NK-92 (cell line): Measurements from ENCODE around the gene MTMR4.
"Not testable (repeated sequence)": the region's sequence is repeated elsewhere in the genome, so short reads cannot be mapped to it uniquely, and the experiment has no call there.

ENCODE experiments used
- DNase-seq: peaks from one replicate; lab custom pipeline; 2025; ENCODE audit not compliant: unreplicated experiment; lab: John Stamatoyannopoulos, UW

The MTMR4 gene

DNA sequence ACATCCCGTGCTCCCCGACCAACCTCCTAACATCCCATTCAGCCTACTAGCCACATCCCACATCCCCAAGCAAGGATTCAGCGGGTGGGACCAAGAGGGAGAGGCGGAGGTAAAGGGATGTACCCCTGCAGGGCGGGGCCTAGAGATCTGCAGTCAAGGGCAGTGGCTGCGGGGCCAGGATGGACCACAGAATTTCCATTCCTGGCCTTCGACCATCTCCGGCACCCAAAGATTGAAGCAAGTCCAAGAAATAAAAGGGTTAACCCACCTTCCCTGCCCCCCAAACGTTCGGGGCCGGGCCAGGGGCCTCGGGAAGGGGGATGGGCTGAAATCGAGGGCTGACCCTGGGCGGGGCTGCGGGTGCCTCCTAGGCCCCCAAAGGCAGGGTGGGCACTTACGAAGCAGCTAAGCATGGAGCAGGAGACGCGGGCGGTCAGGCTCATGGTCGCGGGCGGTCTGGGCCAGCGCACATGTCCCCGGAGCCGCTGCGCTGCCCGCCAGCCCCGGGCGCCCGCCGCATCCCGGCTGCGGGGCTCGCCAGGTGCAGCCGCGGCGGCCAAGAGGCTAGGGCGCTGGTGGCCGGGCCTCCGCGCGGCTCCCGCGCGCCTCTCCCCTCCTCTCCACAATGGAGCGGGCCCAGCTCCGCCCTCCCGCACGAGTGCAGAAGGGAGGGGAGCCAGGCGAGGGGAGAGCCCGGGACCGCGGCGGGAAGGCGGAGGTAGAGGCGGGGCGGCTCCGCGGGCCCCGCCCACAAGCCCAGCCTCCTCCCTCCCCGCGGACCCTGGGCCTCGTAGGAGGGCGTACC, at the start of gene MTMR4:
MTMR4 (minus strand) TSS at position 674 of the 805 bp plus-strand sequence; CDS start at position 443, 231 bp downstream.
- DNase-seq = no peak

DNA sequence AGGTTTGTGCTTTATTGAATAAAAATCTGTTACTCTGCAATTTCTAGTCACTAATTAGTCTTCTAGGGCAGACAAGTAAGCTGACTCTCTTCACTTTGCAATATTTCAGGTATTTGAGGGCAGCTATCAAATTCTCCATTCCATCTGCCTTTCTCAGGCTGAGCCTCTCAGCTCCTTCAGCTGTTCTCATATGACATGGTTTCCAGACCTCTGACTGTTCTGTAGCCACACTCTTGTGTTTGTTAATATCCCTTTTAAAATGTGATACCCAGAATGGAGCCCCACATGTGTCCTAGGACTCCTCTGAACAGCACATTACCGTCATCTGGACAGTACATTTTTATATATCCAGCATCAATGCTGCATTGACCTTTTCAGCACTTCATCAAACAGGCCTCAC, 46.1 kb upstream of the MTMR4 start:
- no peak for DNase-seq

DNA sequence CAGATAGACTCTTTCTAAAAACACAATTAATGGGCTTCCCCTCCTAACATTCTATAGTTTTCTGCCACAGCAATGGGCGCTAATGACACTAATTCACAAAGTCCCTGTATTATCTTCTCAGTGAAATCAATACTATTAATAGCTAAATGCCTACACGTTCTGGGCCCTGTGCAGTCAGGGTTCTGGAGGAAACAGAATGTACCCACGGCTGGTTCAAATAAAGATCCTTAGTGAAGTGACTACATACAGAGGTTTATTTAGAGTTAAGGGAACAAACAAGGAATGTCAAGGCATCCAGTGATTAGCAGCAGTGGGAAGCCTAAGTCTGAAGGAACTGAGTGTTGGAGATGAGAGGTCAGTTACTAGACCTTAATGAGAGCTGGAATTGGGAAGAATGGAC, 43.5 kb upstream of the MTMR4 start:
- DNase-seq = no peak

DNA sequence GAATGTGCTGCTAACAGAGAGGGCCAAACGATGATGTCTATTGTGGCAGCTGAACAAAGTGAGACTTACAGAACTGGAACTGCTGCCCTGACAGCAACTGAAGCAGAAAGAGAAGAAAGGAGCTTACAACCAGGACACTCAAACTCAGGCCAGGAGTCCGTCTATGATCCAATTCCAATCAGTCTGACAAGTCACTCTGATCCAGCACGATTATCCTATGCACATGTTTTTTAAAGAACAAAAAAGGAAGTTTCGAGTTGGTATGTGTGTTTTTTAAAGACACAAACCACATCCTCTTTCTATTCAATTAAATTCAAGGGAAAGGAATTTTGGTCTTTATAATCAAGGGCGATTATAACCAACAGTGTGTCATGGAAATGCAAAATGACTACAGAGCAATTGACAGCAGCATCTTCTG, 42.4 kb upstream of the MTMR4 start:
- DNase-seq = no peak

DNA sequence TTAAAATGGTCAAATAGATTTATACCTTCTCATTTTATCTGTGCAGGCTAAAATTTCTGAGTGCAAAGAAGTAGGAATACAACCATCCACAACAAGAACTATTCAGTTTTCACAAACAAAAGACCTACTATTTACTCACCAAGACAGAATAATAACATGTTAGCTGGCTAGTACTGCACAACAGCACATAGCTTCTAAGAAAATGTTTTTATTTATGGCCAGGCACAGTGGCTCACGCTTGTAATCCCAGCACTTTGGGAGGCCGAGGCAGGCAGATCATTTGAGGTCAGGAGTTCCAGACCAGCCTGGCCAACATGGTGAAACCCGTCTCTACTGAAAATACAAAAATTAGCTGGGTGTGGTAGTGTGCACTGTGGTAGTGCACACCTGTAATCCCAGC, 40.7 kb upstream of the MTMR4 start:
- not testable (repeated sequence) for DNase-seq

DNA sequence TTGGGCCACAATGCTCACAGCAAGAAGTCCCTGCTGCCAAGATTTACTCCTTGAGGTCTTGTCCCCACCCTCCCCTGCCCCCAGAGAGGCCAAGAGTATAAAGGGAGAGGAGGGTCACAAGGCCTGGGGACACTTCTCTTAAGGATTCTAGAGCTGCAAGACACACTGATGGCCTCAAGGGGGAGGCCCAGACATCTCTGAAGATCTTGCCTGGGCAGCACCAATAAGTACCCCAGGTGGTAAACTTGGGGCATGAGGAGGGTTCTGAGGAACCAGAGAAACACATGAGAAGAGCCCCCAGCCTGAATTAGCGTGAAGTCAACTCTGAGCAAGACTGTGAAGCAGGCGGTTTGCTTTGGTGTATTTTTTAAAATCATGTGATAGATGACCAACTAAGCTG, 26.8 kb upstream of the MTMR4 start:
- DNase-seq = no peak

DNA sequence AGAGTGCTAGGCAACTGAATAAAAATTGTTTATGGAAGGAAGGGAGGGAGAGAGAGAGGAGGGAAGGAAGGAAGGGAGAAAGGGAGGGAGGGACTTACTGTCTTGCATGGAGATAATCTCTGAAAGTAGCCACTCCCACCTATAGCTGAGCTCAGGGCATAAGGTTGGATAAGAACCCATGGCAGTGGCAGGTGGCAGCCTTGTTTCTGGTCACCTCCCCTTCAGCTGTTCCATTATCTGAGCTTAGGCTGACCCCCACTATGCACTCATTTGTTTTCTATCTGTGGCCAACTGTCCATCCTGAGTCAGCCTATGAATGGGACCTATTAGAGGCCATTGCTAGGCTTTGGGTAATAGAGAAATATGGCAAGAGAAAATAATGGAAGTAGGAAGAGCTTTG, 25.3 kb upstream of the MTMR4 start:
- no peak for DNase-seq

DNA sequence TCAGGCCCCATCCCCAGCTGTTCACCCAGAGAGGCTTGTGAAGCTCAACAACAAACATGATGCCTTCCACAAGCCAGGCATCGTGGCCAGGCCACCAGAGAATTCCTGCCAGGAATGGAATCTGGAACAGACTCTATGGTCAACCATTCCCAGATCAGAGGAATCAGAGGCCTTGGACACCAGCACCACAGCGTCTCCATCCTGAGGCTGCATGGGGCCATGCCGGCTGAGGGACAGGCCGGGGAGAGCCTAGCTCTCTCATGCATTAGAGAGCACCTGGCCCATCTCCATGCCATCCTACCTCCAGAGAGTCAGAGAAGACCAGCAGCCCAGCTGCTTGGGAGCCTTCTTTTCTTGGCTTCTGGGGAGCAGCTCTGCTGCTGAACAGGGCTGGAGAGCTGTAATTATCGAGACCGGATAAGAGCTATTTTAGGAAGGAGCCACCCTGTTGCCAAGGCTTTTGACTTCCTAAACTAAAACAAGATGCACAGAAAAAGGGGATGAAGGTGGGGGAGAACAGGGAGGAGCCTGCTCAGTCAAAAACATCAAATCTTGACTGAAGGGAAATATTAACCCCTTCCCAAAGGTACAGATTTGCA, 24.5 kb upstream of the MTMR4 start:
- no peak for DNase-seq

DNA sequence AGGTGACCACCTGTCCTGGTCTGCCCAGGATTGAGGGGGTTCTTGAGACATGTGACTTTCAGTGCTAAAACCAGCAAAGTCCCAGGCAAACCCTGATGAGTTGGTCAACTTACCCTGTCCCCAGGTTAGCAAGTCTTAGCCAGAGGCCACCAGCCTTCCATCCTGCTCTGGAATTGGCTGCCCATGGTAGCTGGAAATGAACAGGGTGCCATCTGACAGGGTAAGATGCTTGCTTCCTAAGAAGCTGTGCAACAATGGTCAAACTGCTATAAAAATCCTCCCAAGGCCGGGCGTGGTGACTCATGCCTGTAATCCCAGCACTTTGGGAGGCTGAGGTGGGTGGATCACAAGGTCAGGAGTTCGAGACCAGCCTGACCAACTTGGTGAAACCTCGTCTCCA, 22.8 kb upstream of the MTMR4 start:
- no peak for DNase-seq

DNA sequence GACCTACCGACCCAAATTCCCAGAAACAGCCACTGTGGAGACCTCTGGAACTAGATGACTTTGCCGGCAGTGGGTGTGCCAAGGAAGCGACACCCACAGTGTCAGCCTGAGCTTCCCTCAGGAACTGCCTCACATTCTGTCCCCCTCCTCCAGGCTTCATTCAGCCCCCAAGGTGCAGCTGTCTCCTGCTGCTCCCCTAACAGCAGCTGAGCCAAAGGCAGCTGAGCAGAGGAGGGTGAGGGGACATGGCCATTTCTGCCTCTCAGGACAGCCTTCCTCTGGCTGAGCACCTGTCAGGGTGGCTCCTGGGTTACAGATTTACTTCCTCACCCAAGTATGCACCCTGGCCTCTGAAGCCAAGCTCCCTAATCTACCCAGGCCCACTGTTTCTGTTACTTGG, 22.1 kb upstream of the MTMR4 start:
- no peak for DNase-seq

DNA sequence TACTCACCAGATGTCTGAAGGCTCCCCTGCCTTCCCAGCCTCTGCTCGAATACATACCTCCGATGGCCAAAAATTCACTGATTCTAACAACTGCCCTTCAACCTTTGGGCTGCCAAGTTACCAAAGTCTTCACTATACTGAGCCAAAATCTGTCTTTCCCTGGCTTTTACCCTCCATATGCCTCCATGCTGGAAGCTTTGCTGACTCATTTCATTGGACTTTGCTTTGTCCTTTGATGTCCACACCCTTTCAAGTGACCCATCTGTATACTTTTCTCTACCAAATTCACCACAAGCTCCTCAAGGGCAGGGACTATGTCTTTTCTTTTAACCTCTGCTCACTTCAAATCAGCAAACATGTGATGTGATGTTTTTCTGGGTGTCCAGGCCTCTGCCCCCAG, 21.0 kb upstream of the MTMR4 start:
- DNase-seq = no peak

DNA sequence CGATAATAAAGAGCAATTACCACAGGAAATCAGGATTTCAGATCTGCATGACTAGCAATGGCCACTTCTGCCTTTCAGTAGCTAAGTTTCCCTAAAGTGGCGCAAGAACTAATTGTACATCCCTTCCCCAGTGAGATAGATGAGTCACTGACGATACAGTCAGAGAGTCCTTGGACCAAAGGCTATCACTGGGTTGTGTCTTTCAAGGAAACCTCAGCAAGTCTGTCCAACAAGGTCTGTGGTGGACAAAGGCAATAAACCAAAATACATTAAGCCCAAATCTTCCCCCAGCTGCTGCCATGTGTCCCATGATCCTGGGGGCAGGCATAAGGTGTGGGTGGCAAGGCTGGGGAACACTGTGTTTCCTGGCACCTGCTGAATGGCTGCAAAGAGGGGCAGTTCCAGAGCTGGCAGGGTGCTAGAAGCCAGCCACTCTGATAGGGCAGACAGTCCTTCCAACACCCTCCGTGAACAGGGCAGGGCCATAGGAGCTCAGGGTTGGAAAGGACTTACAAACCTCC, 20.5 kb upstream of the MTMR4 start:
- DNase-seq = no peak

DNA sequence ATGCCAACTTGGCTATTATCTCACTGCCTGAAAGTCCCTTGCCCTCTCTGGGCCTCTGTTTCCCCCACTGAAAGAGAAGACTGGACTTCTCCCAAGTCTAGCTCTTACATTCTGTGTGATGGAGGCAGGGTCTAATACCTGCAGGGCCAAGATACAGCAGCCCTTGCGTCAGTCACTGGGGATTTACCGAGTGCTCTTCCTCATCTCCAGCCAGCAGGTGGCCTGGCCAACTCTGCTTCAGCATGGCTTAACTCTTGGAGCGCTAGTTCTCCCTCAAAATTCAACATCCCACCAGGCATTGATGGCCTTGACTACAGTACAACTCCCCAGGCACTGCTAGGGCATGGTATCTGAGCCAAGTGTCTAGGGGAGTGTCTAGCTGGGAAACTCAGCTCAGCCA, 19.9 kb upstream of the MTMR4 start:
- DNase-seq = no peak

DNA sequence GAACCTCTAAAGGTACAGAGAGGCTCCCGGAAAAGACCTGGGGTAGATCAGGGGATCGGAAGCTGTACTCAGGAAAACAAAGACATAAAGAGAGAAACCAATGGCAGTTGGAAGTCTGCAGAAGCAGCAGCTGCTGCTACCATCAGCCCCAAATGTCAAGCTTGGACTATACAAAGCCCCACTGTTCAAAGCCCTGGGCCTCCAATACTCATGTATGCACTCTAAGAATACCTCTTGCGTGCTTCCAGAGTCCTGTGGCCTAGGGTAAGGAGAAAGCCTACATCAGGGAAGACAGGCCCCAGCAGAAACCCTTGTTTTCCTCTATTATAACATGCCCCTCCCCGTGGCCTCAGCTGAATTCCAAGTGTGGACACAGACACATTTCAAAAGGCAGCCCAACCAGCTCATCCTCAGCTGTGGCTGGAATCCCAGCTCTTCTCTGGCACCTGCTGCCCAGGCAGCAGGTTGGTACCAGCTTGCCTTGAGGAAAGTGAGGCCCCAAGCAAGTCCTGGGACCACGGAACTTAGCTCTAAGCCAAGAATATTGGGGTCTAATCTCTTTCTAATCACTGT, 19.3 kb upstream of the MTMR4 start:
- no peak for DNase-seq

DNA sequence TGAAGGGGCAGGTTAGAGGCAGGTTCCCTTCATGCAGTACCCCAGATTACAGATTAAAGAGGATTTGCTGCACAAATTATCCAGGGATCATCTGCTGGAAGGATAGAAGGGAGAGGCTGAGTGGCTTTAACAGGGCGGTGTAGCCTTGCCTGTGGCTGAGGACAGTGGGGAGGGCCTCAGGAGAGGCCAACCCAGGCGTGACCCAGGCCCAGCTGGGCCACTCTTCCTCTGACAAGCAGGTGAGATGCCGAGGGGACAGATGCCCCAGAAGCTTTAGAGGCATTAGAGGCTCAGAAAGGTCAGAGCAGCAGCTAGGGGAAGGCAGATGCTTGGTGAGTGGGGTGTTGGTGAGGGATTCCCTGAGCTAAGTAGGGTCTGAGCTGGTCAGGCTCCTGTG, 18.1 kb upstream of the MTMR4 start:
- no peak for DNase-seq

DNA sequence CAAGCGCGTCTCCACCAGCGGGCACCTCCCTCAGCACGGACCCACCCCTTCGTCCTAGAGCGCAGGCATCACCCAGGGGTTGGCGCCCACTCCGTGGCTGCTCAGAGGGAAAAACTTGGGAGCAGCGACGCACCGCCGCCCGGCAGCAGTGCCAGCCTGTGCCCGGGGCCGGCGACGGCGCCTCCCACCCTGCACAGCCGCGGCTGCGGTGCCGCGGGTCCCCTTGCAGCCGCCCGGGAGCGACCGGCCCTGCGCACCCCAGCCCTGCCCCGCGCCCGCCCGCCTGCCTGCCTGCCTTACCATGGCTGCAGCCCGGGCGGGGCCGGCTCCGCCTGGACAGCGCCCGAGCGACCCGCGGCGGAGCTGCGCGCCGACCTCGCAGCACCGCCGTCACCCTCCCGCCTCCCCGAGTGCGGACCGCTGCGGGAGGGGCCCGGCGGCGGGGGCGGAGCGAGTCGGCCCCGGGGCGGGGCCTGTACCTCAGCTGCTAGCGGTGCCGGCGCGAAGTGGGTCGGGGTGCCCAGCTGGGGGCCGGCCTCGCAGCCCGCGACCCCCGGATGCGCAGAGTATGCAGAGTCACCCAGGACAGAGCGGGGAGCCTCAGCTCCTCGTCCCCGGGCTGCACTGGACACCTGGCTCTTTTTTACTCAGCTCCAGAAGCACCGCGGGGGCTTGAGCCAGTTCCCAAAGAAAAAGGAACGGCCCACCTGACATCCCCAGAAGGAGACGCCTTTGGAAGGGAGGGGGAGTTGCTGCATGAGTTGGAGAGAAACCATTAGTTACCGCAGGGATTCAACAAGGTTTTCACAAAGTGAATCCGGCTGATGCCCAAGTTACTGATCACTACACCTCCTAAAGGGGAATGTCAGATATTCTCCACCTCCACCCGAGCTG, 17.5 kb upstream of the MTMR4 start:
- DNase-seq = no peak

DNA sequence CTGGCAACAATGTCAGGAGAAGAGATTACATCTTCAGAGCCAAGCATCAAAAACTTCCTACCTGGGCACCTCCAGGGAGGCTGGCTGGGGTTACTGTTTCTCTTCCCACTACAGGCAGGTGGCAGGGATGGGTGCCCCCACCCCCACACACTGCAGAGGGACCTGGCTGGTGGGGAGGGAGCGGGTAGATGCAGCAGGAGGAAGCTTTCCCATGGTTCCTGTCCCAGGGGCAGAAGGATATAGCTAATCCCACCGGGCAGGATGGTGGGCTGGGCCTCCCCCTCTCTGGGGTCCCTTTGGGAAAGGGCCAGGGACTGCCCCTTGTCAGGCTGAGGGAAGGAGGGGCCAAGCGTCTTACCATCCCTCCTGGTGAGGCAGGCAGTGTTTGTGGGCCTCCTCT, 16.7 kb upstream of the MTMR4 start:
- DNase-seq = no peak

DNA sequence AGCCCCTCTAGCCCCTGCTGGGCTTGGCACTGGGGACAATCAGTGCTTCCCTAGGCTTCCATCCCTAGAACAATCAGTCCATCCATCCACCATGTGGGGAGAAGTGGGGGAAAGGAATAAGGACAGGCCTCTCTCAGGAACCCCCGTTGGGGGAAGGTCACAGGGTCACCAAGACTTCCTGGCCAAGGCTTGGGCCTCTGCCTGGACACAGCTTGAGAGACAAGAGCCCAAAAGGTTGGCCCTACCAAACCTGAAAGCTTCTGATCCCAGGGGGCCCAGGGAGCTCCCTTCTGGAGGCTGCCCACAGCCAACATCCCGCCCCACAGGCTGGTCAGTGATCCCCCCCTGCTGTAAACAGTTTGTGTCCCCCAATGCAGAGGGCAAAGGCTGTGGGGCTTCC, 16.2 kb upstream of the MTMR4 start:
- no peak for DNase-seq

DNA sequence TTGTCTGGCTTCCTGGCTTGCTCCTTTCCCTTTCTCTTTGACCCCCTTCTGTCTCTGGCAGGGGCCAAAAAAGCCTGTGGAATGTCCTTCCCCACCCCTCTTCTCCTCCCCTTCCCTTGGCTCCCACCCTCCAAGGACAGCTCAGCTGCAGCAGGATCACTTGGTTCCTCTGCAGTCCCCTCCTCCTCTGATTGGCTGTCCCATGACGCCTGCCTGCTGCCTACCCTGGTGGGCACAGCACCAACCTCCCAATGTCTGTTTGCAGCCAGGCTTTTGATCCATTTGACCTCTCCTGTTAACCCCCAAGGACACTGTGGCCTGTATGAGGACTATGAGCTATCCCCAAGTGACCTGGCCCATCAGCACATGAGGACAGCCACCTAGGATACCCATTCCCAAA, 14.8 kb upstream of the MTMR4 start:
- no peak for DNase-seq

DNA sequence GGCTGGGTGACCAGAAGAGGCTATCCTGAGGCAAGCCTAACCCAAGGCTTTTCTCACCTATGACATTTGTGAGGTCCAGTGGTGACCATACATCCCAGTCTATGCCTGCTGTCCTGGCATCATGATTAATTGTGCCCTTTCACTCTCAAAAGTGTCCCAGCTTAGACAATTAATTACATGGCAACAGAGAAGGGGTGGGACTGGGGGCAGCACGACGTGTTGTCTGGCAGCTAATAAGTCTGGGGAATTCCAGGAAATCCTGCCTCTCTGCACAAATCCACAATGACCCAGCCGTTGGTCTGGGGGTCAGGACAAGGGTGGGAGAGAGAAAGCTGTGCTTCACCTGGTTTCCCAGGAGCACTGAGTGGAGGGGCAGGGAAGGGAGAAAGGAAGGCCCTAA, 14.0 kb upstream of the MTMR4 start:
- DNase-seq = no peak

DNA sequence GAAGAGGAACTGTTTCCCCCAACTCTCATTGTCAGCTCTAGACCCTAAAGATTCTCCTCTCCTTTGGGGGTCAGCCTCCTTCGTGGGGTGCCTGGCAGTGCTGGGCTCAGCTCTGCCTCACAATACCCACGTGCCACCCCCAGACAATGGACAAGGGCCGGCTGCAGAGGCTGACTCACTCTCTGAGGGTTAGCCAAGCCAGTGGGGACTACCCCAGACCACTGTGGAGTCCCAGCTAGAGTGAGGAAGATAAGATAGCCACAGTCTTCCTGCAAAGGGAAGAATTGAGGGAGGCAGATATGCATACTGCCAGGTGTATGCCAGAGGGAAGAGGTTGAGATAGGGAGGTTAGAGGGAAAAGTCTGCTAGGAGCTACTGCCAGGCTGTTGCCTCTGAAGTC, 13.5 kb upstream of the MTMR4 start:
- DNase-seq = no peak
